Measurements from ENCODE around the gene NDUFB10.

GRCh38 chr16:1915732-1916639, 43.4 kb upstream of the NDUFB10 start:
- no peak for TF ChIP-seq CTCF (IDR thresholded peaks at IDR 0.05)
- no peak for TF ChIP-seq EP300 (IDR thresholded peaks at IDR 0.05)
- no peak for TF ChIP-seq POLR2A (IDR thresholded peaks at IDR 0.05)

Data from ovary (tissue), 3 donors.